Astrocyte of the hippocampus (primary cell): ENCODE measurements around the gene MAP1LC3B.
A peak's percentile ranks its signal among the peaks of the same experiment; 100 is the strongest.
"Not testable (repeated sequence)": the region's sequence is repeated elsewhere in the genome, so short reads cannot be mapped to it uniquely, and the experiment has no call there.

ENCODE experiments used
- DNase-seq: peaks from one replicate; pipeline ENCODE4 v3.0.0; 2011; ENCODE audit warnings: low read depth, low spot score

The MAP1LC3B gene

GRCh38 chr16:87380881-87381280 is 11.3 kb upstream of the MAP1LC3B start:
- peak; percentile 39 for DNase-seq

GRCh38 chr16:87382023-87382785 is 9.9 kb upstream of the MAP1LC3B start:
- no peak for DNase-seq

GRCh38 chr16:87383505-87384161 is 8.5 kb upstream of the MAP1LC3B start, which contains the start of gene FBXO31:
TSS of gene FBXO31 (minus strand) at chr16:87383776. CDS start at chr16:87383744, 32 bp downstream.
- peak; percentile 97 for DNase-seq

- no peak for DNase-seq
Measured at GRCh38 chr16:87384162-87384874, 7.8 kb upstream of the MAP1LC3B start.

GRCh38 chr16:87384875-87385167 is 7.3 kb upstream of the MAP1LC3B start:
- DNase-seq, result not testable (repeated sequence)

- DNase-seq, result peak; percentile 97
Measured at GRCh38 chr16:87387942-87388817, 4.0 kb upstream of the MAP1LC3B start.

GRCh38 chr16:87388818-87389134 is 3.4 kb upstream of the MAP1LC3B start:
- no peak for DNase-seq

GRCh38 chr16:87389245-87389644 is 2.9 kb upstream of the MAP1LC3B start:
- no peak for DNase-seq

- DNase-seq, result not testable (repeated sequence)
Measured at GRCh38 chr16:87389914-87390313, 2.2 kb upstream of the MAP1LC3B start.

- no peak for DNase-seq
Measured at GRCh38 chr16:87390641-87391323, 1.4 kb upstream of the MAP1LC3B start.

GRCh38 chr16:87391324-87391949 is 699 bp upstream of the MAP1LC3B start:
- DNase-seq, result no peak

- DNase-seq, result peak; percentile 67
Measured at GRCh38 chr16:87392821-87393679, 914 bp downstream of the MAP1LC3B start.

- no peak for DNase-seq
Measured at GRCh38 chr16:87393680-87394055, 1.5 kb downstream of the MAP1LC3B start.

GRCh38 chr16:87395181-87395842 is 3.2 kb downstream of the MAP1LC3B start:
- no peak for DNase-seq

GRCh38 chr16:87404764-87405625 is 12.9 kb downstream of the MAP1LC3B start:
- no peak for DNase-seq

- no peak for DNase-seq
Measured at GRCh38 chr16:87406495-87407088, 14.5 kb downstream of the MAP1LC3B start.

- peak; percentile 76 for DNase-seq
Measured at GRCh38 chr16:87407511-87408112, 15.5 kb downstream of the MAP1LC3B start.
